ENCODE data around the gene TNK2.

TNK2 gene

GRCh38 chr3:195877767-195878423, 30.5 kb downstream of the TNK2 start:
- no peak for TF ChIP-seq CTCF (IDR thresholded peaks at IDR 0.05; ENCODE audit: low read depth, low read length, missing control alignments)
- no peak for DNase-seq (ENCODE audit: extremely low read depth, low read depth)
- no peak overlapping the region for H3K4me3 ChIP-seq (replicated peaks; ENCODE audit: low read depth, low read length)

GRCh38 chr3:195877136-195877715, 31.1 kb downstream of the TNK2 start:
- no peak for TF ChIP-seq CTCF (IDR thresholded peaks at IDR 0.05; ENCODE audit: low read depth, low read length, missing control alignments)
- no peak overlapping the region for H3K4me3 ChIP-seq (replicated peaks; ENCODE audit: low read depth, low read length)

GRCh38 chr3:195876297-195877064, 31.9 kb downstream of the TNK2 start:
- DNase-seq (ENCODE audit: extremely low read depth, low read depth), result no peak
- H3K4me3 ChIP-seq (replicated peaks; ENCODE audit: low read depth, low read length), result no peak overlapping the region

More at GRCh38 chr3:195877136-195877715, 31.1 kb downstream of the TNK2 start:
- no peak for DNase-seq (ENCODE audit: extremely low read depth, low read depth)

GRCh38 chr3:195875482-195876236, 32.7 kb downstream of the TNK2 start:
- no peak overlapping the region for H3K4me3 ChIP-seq (replicated peaks; ENCODE audit: low read depth, low read length)
- no peak for TF ChIP-seq CTCF (IDR thresholded peaks at IDR 0.05; ENCODE audit: low read depth, low read length, missing control alignments)
- no peak for DNase-seq (ENCODE audit: extremely low read depth, low read depth)

More at GRCh38 chr3:195876297-195877064, 31.9 kb downstream of the TNK2 start:
- TF ChIP-seq CTCF (IDR thresholded peaks at IDR 0.05; ENCODE audit: low read depth, low read length, missing control alignments), result no peak

GRCh38 chr3:195873971-195874370, 34.4 kb downstream of the TNK2 start:
- DNase-seq (ENCODE audit: extremely low read depth, low read depth), result no peak
- H3K4me3 ChIP-seq (replicated peaks; ENCODE audit: low read depth, low read length), result no peak overlapping the region
- TF ChIP-seq CTCF (IDR thresholded peaks at IDR 0.05; ENCODE audit: low read depth, low read length, missing control alignments), result no peak

- no peak overlapping the region for H3K4me3 ChIP-seq (replicated peaks; ENCODE audit: low read depth, low read length)
- DNase-seq (ENCODE audit: extremely low read depth, low read depth), result no peak
- no peak for TF ChIP-seq CTCF (IDR thresholded peaks at IDR 0.05; ENCODE audit: low read depth, low read length, missing control alignments)
Measured at GRCh38 chr3:195873281-195873887, 35.0 kb downstream of the TNK2 start.
